H1 (cell line): ENCODE data around the gene TFF3. TPM values are rescaled to one million over a fixed set of nuclear protein-coding genes. Genes with fewer than 3 reads are reported as not detected.

Experiments used
- CTCF ChIA-PET: fragments of 300-600 bp; sonication (Branson Sonifier 250); formaldehyde crosslinking; loops from one replicate; lab custom pipeline; 2021; ENCODE audit not compliant: partially characterized antibody; lab: Charles Lee
- POLR2A ChIA-PET: fragments of 300-600 bp; sonication (Branson Sonifier 250); formaldehyde crosslinking; loops from one replicate; lab custom pipeline; 2021; ENCODE audit warnings: inconsistent platforms; ENCODE audit not compliant: partially characterized antibody; lab: Charles Lee
- DNase-seq, 2 experiments: peaks; one replicate each; pipeline versions ENCODE4 v3.0.0 to v3.0.0-alpha.2; 2010 to 2022; ENCODE audit warnings: low spot score in 2 of 2, low read depth in 1 of 2, mixed read lengths in 1 of 2
- FAIRE-seq: peaks from 2 replicates; lab custom pipeline; 2011; peaks lifted over from hg19 to GRCh38; lab: Jason Lieb, UNC
- H2AFZ ChIP-seq: 2 replicates; pipeline ENCODE4 v1.8.1; 2012; ENCODE audit warnings: low read length, inconsistent platforms
- H2AK5ac ChIP-seq: 2 replicates; pipeline ENCODE4 v1.6.1; 2013; ENCODE audit warnings: low read depth, low read length
- H2BK120ac ChIP-seq: replicated peaks from 2 replicates; pipeline ENCODE3; 2013; ENCODE audit warnings: low read depth, low read length, inconsistent platforms
- H2BK12ac ChIP-seq: 2 replicates; pipeline ENCODE4 v1.6.1; 2013; ENCODE audit warnings: low read depth, low read length
- H2BK15ac ChIP-seq: 2 replicates; pipeline ENCODE4 v1.6.1; 2013; ENCODE audit warnings: low read length
- H2BK20ac ChIP-seq: 2 replicates; pipeline ENCODE4 v1.6.1; 2013; ENCODE audit warnings: low read length
- H2BK5ac ChIP-seq: 2 replicates; pipeline ENCODE4 v1.6.1; 2013; ENCODE audit warnings: low read depth, low read length
- H3K14ac ChIP-seq: 2 replicates; pipeline ENCODE4 v1.6.1; 2013; ENCODE audit warnings: inconsistent platforms; ENCODE audit not compliant: insufficient read length
- H3K18ac ChIP-seq: 2 replicates; pipeline ENCODE4 v1.6.1; 2013; ENCODE audit warnings: low read length; ENCODE audit errors: extremely low read depth
- H3K23ac ChIP-seq: 2 replicates; pipeline ENCODE4 v1.6.1; 2013; ENCODE audit warnings: inconsistent platforms; ENCODE audit not compliant: insufficient read length
- H3K23me2 ChIP-seq: 2 replicates; pipeline ENCODE4 v1.6.1; 2013; ENCODE audit warnings: low read depth, low read length
- H3K27ac ChIP-seq: 2 replicates; pipeline ENCODE4 v1.6.1; 2011; ENCODE audit warnings: low read depth, low read length, inconsistent platforms
- H3K27me3 ChIP-seq, 4 experiments: replicated peaks in 1 of 4; 1 replicate in 1 of 4; 2 replicates in 3 of 4; pipeline versions ENCODE4 v1.6.1 to v1.8.1; 2011 to 2013; ENCODE audit warnings: low read length in 3 of 4, mild to moderate bottlenecking in 3 of 4, inconsistent platforms in 2 of 4, mixed read lengths in 2 of 4, moderate library complexity in 1 of 4; ENCODE audit not compliant: control insufficient read depth in 3 of 4, insufficient read depth in 3 of 4; ENCODE audit errors: extremely low read depth in 1 of 4
- H3K36me3 ChIP-seq, 4 experiments: 2 replicates each; pipeline versions ENCODE4 v1.6.1 to v1.8.1; 2011 to 2013; ENCODE audit warnings: mild to moderate bottlenecking in 4 of 4, low read length in 3 of 4, moderate library complexity in 2 of 4, control low read depth in 1 of 4, inconsistent platforms in 1 of 4; ENCODE audit not compliant: insufficient read depth in 4 of 4, control insufficient read depth in 2 of 4
- H3K4ac ChIP-seq: replicated peaks from 2 replicates; pipeline ENCODE3; 2013; ENCODE audit warnings: low read length, low read depth, mixed read lengths, inconsistent platforms; ENCODE audit not compliant: insufficient read length
- H3K4me1 ChIP-seq, 4 experiments: replicated peaks in 1 of 4; 1 replicate in 1 of 4; 2 replicates in 3 of 4; pipeline versions ENCODE4 v1.6.1 to v1.8.1; 2011 to 2013; ENCODE audit warnings: low read length in 3 of 4, inconsistent platforms in 2 of 4, mixed read lengths in 1 of 4; ENCODE audit not compliant: insufficient read depth in 4 of 4, control insufficient read depth in 3 of 4
- H3K4me2 ChIP-seq, 2 experiments: 2 replicates each; pipeline versions ENCODE4 v1.6.1 to v1.8.1; 2011 to 2013; ENCODE audit warnings: low read depth in 2 of 2, low read length in 2 of 2, control low read depth in 1 of 2, inconsistent platforms in 1 of 2, mild to moderate bottlenecking in 1 of 2; ENCODE audit not compliant: insufficient read depth in 1 of 2
- H3K4me3 ChIP-seq, 4 experiments: fragments of 200-600, 300-600 bp in 1 of 4; sonication (generic), shearing (Covaris generic), sonication (Bioruptor Twin) in 1 of 4; 2 replicates each; pipeline versions ENCODE4 v1.5.1 to v1.8.1; 2011 to 2016; ENCODE audit warnings: low read length in 4 of 4, low read depth in 3 of 4, control low read depth in 2 of 4, inconsistent platforms in 2 of 4, mild to moderate bottlenecking in 2 of 4, mixed read lengths in 1 of 4, moderate library complexity in 1 of 4; ENCODE audit not compliant: insufficient read depth in 2 of 4; ENCODE audit errors: extremely low read depth in 1 of 4
- H3K56ac ChIP-seq: replicated peaks from 2 replicates; pipeline ENCODE3; 2013; ENCODE audit warnings: low read depth, mild to moderate bottlenecking, mixed read lengths, low read length, inconsistent platforms; ENCODE audit not compliant: insufficient read length
- H3K79me1 ChIP-seq: 2 replicates; pipeline ENCODE4 v1.6.1; 2013; ENCODE audit warnings: low read depth, low read length, control low read depth
- H3K79me2 ChIP-seq, 2 experiments: 2 replicates each; pipeline versions ENCODE4 v1.6.1 to v1.8.1; 2012 to 2013; ENCODE audit warnings: low read length in 2 of 2, mild to moderate bottlenecking in 2 of 2, inconsistent platforms in 1 of 2; ENCODE audit not compliant: insufficient read depth in 2 of 2, control insufficient read depth in 1 of 2
- H3K9ac ChIP-seq, 4 experiments: replicated peaks in 1 of 4; 1 replicate in 1 of 4; 2 replicates in 3 of 4; pipeline versions ENCODE4 v1.6.1 to v1.8.1; 2011 to 2013; ENCODE audit warnings: low read depth in 3 of 4, low read length in 3 of 4, control low read depth in 2 of 4, mild to moderate bottlenecking in 2 of 4, moderate library complexity in 2 of 4, inconsistent platforms in 1 of 4; ENCODE audit errors: extremely low read depth in 1 of 4
- H3K9me3 ChIP-seq, 2 experiments: 2 replicates each; pipeline versions ENCODE4 v1.6.1 to v1.8.1; 2012 to 2013; ENCODE audit warnings: mild to moderate bottlenecking in 2 of 2, moderate library complexity in 2 of 2, control low read depth in 1 of 2, inconsistent platforms in 1 of 2, low read depth in 1 of 2, low read length in 1 of 2, mixed read lengths in 1 of 2; ENCODE audit not compliant: insufficient read depth in 2 of 2
- H4K20me1 ChIP-seq, 2 experiments: replicated peaks in 1 of 2; 2 replicates each; pipeline versions ENCODE3 to v1.8.1; 2011 to 2013; ENCODE audit warnings: inconsistent platforms in 2 of 2, low read length in 2 of 2, mild to moderate bottlenecking in 1 of 2; ENCODE audit not compliant: insufficient read depth in 2 of 2, control insufficient read depth in 1 of 2
- H4K5ac ChIP-seq: 2 replicates; pipeline ENCODE4 v1.6.1; 2013; ENCODE audit warnings: low read length, low read depth, mixed read lengths, inconsistent platforms; ENCODE audit not compliant: insufficient read length
- H4K8ac ChIP-seq: 2 replicates; pipeline ENCODE4 v1.8.0; 2013; ENCODE audit warnings: mild to moderate bottlenecking, moderate library complexity, low read length, inconsistent platforms; ENCODE audit not compliant: insufficient read depth; ENCODE audit errors: extremely low read depth
- H4K91ac ChIP-seq: replicated peaks from 2 replicates; pipeline ENCODE3; 2013; ENCODE audit warnings: low read length, mixed read lengths, inconsistent platforms; ENCODE audit not compliant: insufficient read length
- ASH2L ChIP-seq: fragments of 200-600, 300-600 bp; sonication (generic); IDR thresholded peaks from one replicate; pipeline ENCODE4 v1.7.1; 2017; ENCODE audit warnings: low read length
- EZH2 ChIP-seq: fragments of 200-600 bp; sonication (generic); IDR thresholded peaks from 2 replicates; pipeline ENCODE4 v1.7.1; 2012; ENCODE audit warnings: low read depth, mild to moderate bottlenecking, moderate library complexity, low read length, inconsistent platforms; ENCODE audit not compliant: severe bottlenecking
- GABPA ChIP-seq: IDR thresholded peaks from 2 replicates; pipeline ENCODE4 v1.6.1; 2011; ENCODE audit warnings: mild to moderate bottlenecking, low read length, moderate library complexity, borderline replicate concordance; ENCODE audit not compliant: insufficient read depth
- KDM4A ChIP-seq: IDR thresholded peaks from one replicate; pipeline ENCODE4 v1.7.1; 2012; ENCODE audit warnings: low read depth, mild to moderate bottlenecking, moderate library complexity, low read length, inconsistent platforms; ENCODE audit not compliant: severe bottlenecking
- KDM5A ChIP-seq: fragments of 200-600 bp; IDR thresholded peaks from 2 replicates; pipeline ENCODE4 v1.7.1; 2012; ENCODE audit warnings: mild to moderate bottlenecking, low read length, inconsistent platforms, mixed read lengths
- MAFK ChIP-seq: IDR thresholded peaks from 2 replicates; pipeline ENCODE4 v1.6.1; 2012; ENCODE audit warnings: low read depth, mild to moderate bottlenecking, improper control_type of control experiment, low read length
- RFX5 ChIP-seq: IDR thresholded peaks from 2 replicates; pipeline ENCODE4 v1.6.1; 2011; ENCODE audit warnings: low read depth, low read length, improper control_type of control experiment, borderline replicate concordance
- SIN3A ChIP-seq, 2 experiments: IDR thresholded peaks in 1 of 2; conservative IDR thresholded peaks in 1 of 2; 2 replicates each; pipeline ENCODE4 v1.6.1; 2011 to 2012; ENCODE audit warnings: low read length in 2 of 2, improper control_type of control experiment in 1 of 2, low read depth in 1 of 2, mild to moderate bottlenecking in 1 of 2
- YY1 ChIP-seq: IDR thresholded peaks from 2 replicates; pipeline ENCODE4 v1.6.1; 2011; ENCODE audit warnings: low read depth, mild to moderate bottlenecking, low read length
- WGBS, 2 experiments: shearing (Covaris generic) in 1 of 2; methylation state at CpG; one replicate each; pipeline versions ENCODE4 v1.1.6 to v1.1.7; 2013 to 2015; ENCODE audit warnings: low lambda C conversion rate in 2 of 2, mixed read lengths in 2 of 2, inconsistent platforms in 1 of 2, low coverage in 1 of 2, missing lambda C conversion rate in 1 of 2; ENCODE audit not compliant: insufficient replicate concordance in 2 of 2, insufficient coverage in 1 of 2, insufficient read length in 1 of 2; ENCODE audit errors: extremely low coverage in 1 of 2, missing lambda C conversion rate in 1 of 2; 5-methylcytosine and 5-hydroxymethylcytosine counted together
- polyA plus RNA-seq, 7 experiments: library from polyadenylated mRNA; depleted of rRNA in 3 of 7; stranded (reverse) in 5 of 7; unstranded in 2 of 7; fragments of >200 nt in 5 of 7; fragments of 200-250 nt in 2 of 7; gene quantifications; 1 replicate in 5 of 7; 2 replicates in 1 of 7; 4 replicates in 1 of 7; pipeline versions ENCODE4 v1.2.1 to v1.2.3, GENCODE V29; 2011 to 2013; ENCODE audit warnings: missing spikeins in 2 of 7, mixed read lengths in 2 of 7
- total RNA-seq: library from RNA; stranded (reverse); fragmentation: NEBNext Ultra II Directional; extraction: Animal tissue kit (Norgen Biotek cat#: 25700); gene quantifications from 2 replicates; pipeline ENCODE4 v1.2.1, GENCODE V29; 2021

Gene TFF3
- total and polyA plus RNA-seq, 2 of the 8 experiments (the other 6 are each of a cell fraction or from before 2014, with no cell fraction given): 1.7 to 6.7 TPM

DNA sequence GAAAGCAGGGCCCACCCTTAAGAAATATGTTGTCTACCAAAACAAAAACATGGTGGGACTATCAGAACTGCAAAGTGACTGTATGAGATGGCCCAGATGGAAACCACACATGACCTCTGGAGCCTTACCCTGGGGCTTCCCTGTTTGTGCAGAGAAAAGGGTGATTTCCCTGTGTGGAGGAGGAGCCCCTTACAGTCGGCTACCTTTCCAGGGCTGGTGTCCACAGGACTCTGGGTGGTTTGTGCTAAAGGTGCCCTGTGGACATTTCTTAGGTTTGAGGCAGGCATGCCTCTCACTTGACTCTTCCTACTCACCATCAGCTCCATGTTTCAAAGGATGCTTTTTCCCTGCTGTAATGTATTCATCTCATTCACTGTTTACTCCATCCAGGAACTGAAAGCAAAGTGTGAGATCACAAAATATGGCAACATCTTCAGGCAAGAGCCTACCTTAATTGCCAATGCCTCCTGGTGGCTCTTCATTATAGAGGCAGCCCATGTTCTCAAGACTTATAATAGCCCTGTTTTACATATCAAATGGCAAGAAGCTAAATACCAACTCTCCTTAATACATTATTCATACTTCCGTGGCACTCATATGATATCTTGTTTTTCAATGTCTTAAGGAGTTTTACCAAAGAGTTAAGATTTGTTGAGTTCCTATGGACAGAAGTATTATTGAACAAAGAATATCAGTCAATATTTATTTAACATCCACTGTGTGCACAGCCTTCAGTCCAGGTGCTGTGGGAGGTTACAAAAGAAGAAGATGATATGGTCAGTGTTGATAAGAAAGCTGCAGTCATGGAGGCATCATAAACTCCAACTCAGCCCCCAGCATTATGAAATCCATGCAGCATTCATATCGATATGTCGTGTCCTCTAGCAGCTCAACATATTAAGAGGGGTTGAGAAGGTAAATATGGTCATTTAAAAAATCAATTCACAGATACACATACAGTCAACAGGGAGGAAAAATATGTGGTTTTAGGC lies 15.5 kb upstream of the TFF3 start:
- peak in 1 of 2 experiments; percentile 24 for DNase-seq
- Histone ChIP-seq H3K4me3 (no peak overlapping the region), H4K8ac (no peak overlapping the region), H3K9ac (no peak overlapping the region), H3K56ac (no peak overlapping the region), H3K23ac (no peak overlapping the region), H2BK12ac (no peak overlapping the region), H3K4me1 (peaks cover 0 to 4% (median 0%) of the 10 kb centered on the region in 4 experiments; a peak in 1 of 7 replicates), H4K91ac (no peak overlapping the region), H3K4me2 (no peak overlapping the region), H4K5ac (no peak overlapping the region), H2BK20ac (no peak overlapping the region), H3K9me3 (peaks cover 12 to 16% of the 10 kb centered on the region in 2 experiments), H3K36me3 (no peaks in the 10 kb centered on the region), H3K18ac (no peak overlapping the region), H2AFZ (0 out of 2 replicates have a peak overlapping the region, but pooled peaks have one; percentile 2), H2BK15ac (no peak overlapping the region), H3K27me3 (no peaks in the 10 kb centered on the region), H3K14ac (no peak overlapping the region), H3K79me1 (no peaks in the 10 kb centered on the region), H4K20me1 (no peaks in the 10 kb centered on the region), H3K79me2 (no peaks in the 10 kb centered on the region), H3K27ac (no peak overlapping the region), H3K23me2 (no peaks in the 10 kb centered on the region), H2AK5ac (no peak overlapping the region), H3K4ac (no peak overlapping the region), H2BK120ac (no peak overlapping the region), H2BK5ac (no peak overlapping the region)
- 80% methylated on average over 4 of the region's 4 CpGs; no CpG with 5 or more reads in 1 of the 2 experiments for WGBS, 2 experiments
- TF ChIP-seq KDM4A (no peak), EZH2 (no peak), SIN3A (conservative IDR thresholded peaks at IDR 0.05 in 1 of 2, IDR thresholded peaks at IDR 0.05 in 1 of 2; ENCODE audit: low read depth in 1 of 2, low read length in 2 of 2) (no peak), ASH2L (no peak), KDM5A (no peak), MAFK (no peak), YY1 (no peak), GABPA (no peak), RFX5 (no peak)
- CTCF ChIA-PET: interaction anchor here (0.6 to 1.5 kb wide), 3 partner anchors 7 to 36 kb away, joined by 3 to 5 read pairs (median 3); no protein-coding TSS in a partner anchor
- FAIRE-seq: no peak
- POLR2A ChIA-PET: interaction anchor here (1.3 kb wide), 1 partner anchor 16 kb away, joined by 3 read pairs; the partner anchor contains the start of gene TFF3
